Measurements from ENCODE around the gene SMCHD1. TPM values are rescaled to one million over a fixed set of nuclear protein-coding genes. Genes with fewer than 3 reads are reported as not detected.

SMCHD1 gene
- total RNA-seq, 1 experiment from 2014 or later, result 33.0 TPM

DNA sequence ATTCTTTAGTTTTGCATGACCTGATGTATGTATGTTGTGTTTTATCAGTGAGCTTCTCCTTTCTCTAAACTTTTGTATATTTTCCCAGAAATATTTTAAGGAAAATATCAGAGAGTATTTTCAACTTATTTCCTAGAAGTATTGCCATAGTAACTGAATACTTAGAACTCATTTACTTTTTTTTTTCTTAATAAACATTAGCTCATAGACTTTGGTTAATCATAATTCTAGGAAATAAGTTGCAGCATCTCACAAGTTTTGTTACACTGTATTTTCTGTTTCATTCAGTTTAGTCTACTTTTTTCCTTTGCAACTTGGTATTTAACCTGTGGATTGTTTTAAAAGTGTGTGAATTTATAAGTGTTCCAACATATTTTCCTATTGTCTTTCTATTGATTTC, 27.5 kb downstream of the SMCHD1 start (continued):
- TF ChIP-seq, protein P1, sequence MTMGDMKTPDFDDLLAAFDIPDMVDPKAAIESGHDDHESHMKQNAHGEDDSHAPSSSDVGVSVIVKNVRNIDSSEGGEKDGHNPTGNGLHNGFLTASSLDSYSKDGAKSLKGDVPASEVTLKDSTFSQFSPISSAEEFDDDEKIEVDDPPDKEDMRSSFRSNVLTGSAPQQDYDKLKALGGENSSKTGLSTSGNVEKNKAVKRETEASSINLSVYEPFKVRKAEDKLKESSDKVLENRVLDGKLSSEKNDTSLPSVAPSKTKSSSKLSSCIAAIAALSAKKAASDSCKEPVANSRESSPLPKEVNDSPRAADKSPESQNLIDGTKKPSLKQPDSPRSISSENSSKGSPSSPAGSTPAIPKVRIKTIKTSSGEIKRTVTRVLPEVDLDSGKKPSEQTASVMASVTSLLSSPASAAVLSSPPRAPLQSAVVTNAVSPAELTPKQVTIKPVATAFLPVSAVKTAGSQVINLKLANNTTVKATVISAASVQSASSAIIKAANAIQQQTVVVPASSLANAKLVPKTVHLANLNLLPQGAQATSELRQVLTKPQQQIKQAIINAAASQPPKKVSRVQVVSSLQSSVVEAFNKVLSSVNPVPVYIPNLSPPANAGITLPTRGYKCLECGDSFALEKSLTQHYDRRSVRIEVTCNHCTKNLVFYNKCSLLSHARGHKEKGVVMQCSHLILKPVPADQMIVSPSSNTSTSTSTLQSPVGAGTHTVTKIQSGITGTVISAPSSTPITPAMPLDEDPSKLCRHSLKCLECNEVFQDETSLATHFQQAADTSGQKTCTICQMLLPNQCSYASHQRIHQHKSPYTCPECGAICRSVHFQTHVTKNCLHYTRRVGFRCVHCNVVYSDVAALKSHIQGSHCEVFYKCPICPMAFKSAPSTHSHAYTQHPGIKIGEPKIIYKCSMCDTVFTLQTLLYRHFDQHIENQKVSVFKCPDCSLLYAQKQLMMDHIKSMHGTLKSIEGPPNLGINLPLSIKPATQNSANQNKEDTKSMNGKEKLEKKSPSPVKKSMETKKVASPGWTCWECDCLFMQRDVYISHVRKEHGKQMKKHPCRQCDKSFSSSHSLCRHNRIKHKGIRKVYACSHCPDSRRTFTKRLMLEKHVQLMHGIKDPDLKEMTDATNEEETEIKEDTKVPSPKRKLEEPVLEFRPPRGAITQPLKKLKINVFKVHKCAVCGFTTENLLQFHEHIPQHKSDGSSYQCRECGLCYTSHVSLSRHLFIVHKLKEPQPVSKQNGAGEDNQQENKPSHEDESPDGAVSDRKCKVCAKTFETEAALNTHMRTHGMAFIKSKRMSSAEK (CRISPR knock-in tag; IDR thresholded peaks at IDR 0.05; ENCODE audit: borderline replicate concordance), result no peak
- TF ChIP-seq, protein P2, sequence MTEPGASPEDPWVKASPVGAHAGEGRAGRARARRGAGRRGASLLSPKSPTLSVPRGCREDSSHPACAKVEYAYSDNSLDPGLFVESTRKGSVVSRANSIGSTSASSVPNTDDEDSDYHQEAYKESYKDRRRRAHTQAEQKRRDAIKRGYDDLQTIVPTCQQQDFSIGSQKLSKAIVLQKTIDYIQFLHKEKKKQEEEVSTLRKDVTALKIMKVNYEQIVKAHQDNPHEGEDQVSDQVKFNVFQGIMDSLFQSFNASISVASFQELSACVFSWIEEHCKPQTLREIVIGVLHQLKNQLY (CRISPR knock-in tag; IDR thresholded peaks at IDR 0.05), result no peak
- TF ChIP-seq JAZF1 (CRISPR knock-in tag; IDR thresholded peaks at IDR 0.05) (no peak), NFE2L1 (CRISPR knock-in tag; IDR thresholded peaks at IDR 0.05) (no peak), NFYB (CRISPR knock-in tag; conservative IDR thresholded peaks at IDR 0.05; ENCODE audit: low read depth) (no peak), ZNF138 (CRISPR knock-in tag; conservative IDR thresholded peaks at IDR 0.05) (no peak)

DNA sequence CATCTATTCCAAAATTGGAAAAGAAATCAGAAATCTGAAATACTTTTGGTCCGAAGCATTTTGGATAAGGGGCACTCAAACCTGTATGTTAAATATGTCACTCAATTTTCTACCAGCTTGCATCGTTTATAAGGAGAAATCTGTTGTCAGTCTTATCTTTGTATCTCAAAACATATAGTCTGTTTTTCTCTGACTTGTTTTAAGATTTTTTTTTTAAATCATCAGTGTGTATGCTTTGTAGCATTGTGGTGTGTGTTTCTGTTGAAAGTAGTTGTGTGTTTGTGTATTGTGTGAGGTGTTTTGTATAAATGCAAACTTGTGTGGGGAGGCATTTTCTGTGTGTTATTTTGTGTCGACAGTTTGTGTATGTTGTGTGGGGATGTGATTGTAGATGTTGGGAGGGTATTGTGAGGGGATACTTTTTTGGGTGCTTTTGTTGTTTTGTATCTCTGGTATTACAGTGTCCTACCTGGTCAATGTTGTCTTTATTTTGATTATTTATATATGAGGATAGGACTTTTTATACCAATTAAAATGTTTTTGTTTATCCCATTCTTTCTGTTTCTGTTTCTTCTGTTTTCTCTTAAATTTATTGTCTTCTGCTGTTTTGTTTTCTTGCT, 30.9 kb downstream of the SMCHD1 start:
- H3K36me3 Mint-ChIP-seq, result peaks cover 30% of the 10 kb centered on the region
- DNase-seq (ENCODE audit: low spot score) (no peak), ATAC-seq (no peak)
- H3K27me3 Mint-ChIP-seq (ENCODE audit: low read depth), result no peaks in the 10 kb centered on the region
- TF ChIP-seq ZNF232 (CRISPR knock-in tag; IDR thresholded peaks at IDR 0.05) (no peak), SMAD4 (CRISPR knock-in tag; IDR thresholded peaks at IDR 0.05) (no peak), ZNF317 (CRISPR knock-in tag; IDR thresholded peaks at IDR 0.05; ENCODE audit: borderline replicate concordance, low read depth) (peak; percentile 89), TCF7 (CRISPR knock-in tag; IDR thresholded peaks at IDR 0.05; ENCODE audit: low read depth) (no peak), ELF4 (CRISPR knock-in tag; IDR thresholded peaks at IDR 0.05; ENCODE audit: low read depth) (no peak)
- no peak overlapping the region for H3K4me3 Mint-ChIP-seq
- ChIA-PET POLR2A (interaction anchor here (0.5 kb wide), 1 partner anchor 219 kb away, joined by 4 read pairs; no protein-coding TSS in a partner anchor), CTCF (no interaction called here)
- peaks cover 18% of the 10 kb centered on the region for H3K9me3 Mint-ChIP-seq
- H3K27ac Mint-ChIP-seq, result no peak overlapping the region
- no peaks in the 10 kb centered on the region for H3K4me1 Mint-ChIP-seq

DNA sequence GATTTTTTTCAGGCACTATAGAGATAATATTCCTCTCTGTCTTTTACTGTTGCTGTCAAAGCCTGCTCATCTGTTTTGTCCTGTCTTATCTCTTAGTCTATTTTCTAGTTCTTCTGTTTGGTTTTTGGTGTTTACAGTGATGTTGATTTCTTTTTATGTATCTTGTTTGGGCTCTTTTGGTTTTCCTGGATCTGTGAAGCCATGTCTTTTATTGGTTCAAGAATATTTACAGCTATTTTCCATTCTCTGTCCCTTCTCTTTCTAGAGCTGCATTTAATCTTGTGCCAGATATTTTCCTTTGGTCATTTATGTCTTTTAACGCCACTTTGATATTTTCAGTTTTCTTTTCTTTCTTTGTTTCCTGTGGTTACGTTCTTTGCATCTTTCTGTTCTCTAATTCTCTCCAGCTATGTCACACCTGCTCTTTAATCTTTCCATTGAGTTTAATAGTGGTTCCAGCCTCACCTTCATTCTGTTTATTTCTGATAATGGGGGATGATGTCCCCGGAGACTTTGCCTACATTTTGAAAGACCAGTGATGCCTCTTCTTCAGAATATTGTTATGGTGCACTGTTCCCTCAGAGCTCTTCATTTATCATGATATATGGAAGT, 32.0 kb downstream of the SMCHD1 start:
- ChIA-PET CTCF (no interaction called here), POLR2A (no interaction called here)
- DNase-seq (ENCODE audit: low spot score) (no peak), ATAC-seq (no peak)
- Mint-ChIP-seq H3K9me3 (peaks cover 18% of the 10 kb centered on the region), H3K27me3 (ENCODE audit: low read depth) (no peaks in the 10 kb centered on the region), H3K4me3 (no peak overlapping the region), H3K36me3 (peaks cover 33% of the 10 kb centered on the region), H3K27ac (no peak overlapping the region; the same call in 1 of the 2 replicates), H3K4me1 (no peaks in the 10 kb centered on the region)
- TF ChIP-seq, protein P3, sequence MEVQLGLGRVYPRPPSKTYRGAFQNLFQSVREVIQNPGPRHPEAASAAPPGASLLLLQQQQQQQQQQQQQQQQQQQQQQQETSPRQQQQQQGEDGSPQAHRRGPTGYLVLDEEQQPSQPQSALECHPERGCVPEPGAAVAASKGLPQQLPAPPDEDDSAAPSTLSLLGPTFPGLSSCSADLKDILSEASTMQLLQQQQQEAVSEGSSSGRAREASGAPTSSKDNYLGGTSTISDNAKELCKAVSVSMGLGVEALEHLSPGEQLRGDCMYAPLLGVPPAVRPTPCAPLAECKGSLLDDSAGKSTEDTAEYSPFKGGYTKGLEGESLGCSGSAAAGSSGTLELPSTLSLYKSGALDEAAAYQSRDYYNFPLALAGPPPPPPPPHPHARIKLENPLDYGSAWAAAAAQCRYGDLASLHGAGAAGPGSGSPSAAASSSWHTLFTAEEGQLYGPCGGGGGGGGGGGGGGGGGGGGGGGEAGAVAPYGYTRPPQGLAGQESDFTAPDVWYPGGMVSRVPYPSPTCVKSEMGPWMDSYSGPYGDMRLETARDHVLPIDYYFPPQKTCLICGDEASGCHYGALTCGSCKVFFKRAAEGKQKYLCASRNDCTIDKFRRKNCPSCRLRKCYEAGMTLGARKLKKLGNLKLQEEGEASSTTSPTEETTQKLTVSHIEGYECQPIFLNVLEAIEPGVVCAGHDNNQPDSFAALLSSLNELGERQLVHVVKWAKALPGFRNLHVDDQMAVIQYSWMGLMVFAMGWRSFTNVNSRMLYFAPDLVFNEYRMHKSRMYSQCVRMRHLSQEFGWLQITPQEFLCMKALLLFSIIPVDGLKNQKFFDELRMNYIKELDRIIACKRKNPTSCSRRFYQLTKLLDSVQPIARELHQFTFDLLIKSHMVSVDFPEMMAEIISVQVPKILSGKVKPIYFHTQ (CRISPR knock-in tag; IDR thresholded peaks at IDR 0.05), result no peak
- TF ChIP-seq, protein P4, sequence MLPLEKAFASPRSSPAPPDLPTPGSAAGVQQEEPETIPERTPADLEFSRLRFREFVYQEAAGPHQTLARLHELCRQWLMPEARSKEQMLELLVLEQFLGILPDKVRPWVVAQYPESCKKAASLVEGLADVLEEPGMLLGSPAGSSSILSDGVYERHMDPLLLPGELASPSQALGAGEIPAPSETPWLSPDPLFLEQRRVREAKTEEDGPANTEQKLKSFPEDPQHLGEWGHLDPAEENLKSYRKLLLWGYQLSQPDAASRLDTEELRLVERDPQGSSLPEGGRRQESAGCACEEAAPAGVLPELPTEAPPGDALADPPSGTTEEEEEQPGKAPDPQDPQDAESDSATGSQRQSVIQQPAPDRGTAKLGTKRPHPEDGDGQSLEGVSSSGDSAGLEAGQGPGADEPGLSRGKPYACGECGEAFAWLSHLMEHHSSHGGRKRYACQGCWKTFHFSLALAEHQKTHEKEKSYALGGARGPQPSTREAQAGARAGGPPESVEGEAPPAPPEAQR (CRISPR knock-in tag; IDR thresholded peaks at IDR 0.05), result no peak
- TF ChIP-seq, protein P5, sequence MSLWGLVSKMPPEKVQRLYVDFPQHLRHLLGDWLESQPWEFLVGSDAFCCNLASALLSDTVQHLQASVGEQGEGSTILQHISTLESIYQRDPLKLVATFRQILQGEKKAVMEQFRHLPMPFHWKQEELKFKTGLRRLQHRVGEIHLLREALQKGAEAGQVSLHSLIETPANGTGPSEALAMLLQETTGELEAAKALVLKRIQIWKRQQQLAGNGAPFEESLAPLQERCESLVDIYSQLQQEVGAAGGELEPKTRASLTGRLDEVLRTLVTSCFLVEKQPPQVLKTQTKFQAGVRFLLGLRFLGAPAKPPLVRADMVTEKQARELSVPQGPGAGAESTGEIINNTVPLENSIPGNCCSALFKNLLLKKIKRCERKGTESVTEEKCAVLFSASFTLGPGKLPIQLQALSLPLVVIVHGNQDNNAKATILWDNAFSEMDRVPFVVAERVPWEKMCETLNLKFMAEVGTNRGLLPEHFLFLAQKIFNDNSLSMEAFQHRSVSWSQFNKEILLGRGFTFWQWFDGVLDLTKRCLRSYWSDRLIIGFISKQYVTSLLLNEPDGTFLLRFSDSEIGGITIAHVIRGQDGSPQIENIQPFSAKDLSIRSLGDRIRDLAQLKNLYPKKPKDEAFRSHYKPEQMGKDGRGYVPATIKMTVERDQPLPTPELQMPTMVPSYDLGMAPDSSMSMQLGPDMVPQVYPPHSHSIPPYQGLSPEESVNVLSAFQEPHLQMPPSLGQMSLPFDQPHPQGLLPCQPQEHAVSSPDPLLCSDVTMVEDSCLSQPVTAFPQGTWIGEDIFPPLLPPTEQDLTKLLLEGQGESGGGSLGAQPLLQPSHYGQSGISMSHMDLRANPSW (CRISPR knock-in tag; conservative IDR thresholded peaks at IDR 0.05; ENCODE audit: low read depth), result no peak
- TF ChIP-seq, protein P6, sequence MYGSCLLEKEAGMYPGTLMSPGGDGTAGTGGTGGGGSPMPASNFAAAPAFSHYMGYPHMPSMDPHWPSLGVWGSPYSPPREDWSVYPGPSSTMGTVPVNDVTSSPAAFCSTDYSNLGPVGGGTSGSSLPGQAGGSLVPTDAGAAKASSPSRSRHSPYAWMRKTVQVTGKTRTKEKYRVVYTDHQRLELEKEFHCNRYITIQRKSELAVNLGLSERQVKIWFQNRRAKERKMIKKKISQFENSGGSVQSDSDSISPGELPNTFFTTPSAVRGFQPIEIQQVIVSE (CRISPR knock-in tag; IDR thresholded peaks at IDR 0.05; ENCODE audit: borderline replicate concordance), result no peak
- TF ChIP-seq NFATC4 (CRISPR knock-in tag; IDR thresholded peaks at IDR 0.05), result no peak
- TF ChIP-seq GRHL2 (CRISPR knock-in tag; IDR thresholded peaks at IDR 0.05; ENCODE audit: insufficient replicate concordance, severe bottlenecking), result no peak
